Measurements from ENCODE around the gene RCVRN. TPM values are rescaled to one million over a fixed set of nuclear protein-coding genes. Genes with fewer than 3 reads are reported as not detected.

Gene RCVRN
- total and polyA plus RNA-seq, 2 of the 4 experiments (the other 2 are of a cell fraction), result not detected

- dilution Hi-C loops (cut with HindIII; ENCODE audit: low sequenced_read_pairs, unreplicated experiment) (no loop called here), in situ Hi-C loops (cut with MboI; ENCODE audit: low sequenced_read_pairs) (no loop called here), intact Hi-C loops (cut with micrococcal nuclease) (no loop called here)
- ChIA-PET POLR2A (ENCODE audit: unreplicated experiment) (no interaction called here), CTCF (no interaction called here)
- Histone ChIP-seq H3K36me3 (ENCODE audit: control insufficient read depth, insufficient read depth, low read length) (no peaks in the 10 kb centered on the region), H3K23ac (ENCODE audit: low read depth, low read length) (no peak overlapping the region), H2BK5ac (ENCODE audit: low read depth, low read length, poor library complexity, severe bottlenecking) (no peak overlapping the region), H2BK20ac (ENCODE audit: low read depth, low read length) (no peak overlapping the region), H3K14ac (replicated peaks; ENCODE audit: low read depth, low read length) (no peak overlapping the region), H3K4me1 (ENCODE audit: control insufficient read depth, insufficient read depth, low read length) (peaks cover 6% of the 10 kb centered on the region), H3K9me3 (ENCODE audit: control insufficient read depth, insufficient read depth, low read length) (no peaks in the 10 kb centered on the region), H4K91ac (ENCODE audit: insufficient read depth, low read depth, low read length) (no peak overlapping the region), H3K4me2 (ENCODE audit: low read depth, low read length) (no peak overlapping the region), H2AFZ (replicated peaks; ENCODE audit: low read length, poor library complexity) (no peak overlapping the region), H2BK15ac (ENCODE audit: low read depth, low read length) (no peak overlapping the region), H2AK5ac (ENCODE audit: low read depth, low read length) (no peak overlapping the region), H3K27ac (ENCODE audit: insufficient read depth, low read length) (no peak overlapping the region), H4K8ac (ENCODE audit: low read depth in 2 of 2, low read length in 2 of 2) (no peak overlapping the region), H4K5ac (ENCODE audit: low read depth, low read length) (no peak overlapping the region), H3K18ac (ENCODE audit: low read depth, low read length) (no peak overlapping the region), H3K9me1 (ENCODE audit: insufficient read depth, low read length) (no peaks in the 10 kb centered on the region), H3K4ac (ENCODE audit: low read depth, low read length) (no peak overlapping the region), H4K20me1 (ENCODE audit: insufficient read depth, low read length) (no peaks in the 10 kb centered on the region), H3K9ac (ENCODE audit: low read depth, low read length) (no peak overlapping the region), H3K27me3 (ENCODE audit: control insufficient read depth, insufficient read depth, low read length) (no peaks in the 10 kb centered on the region; the same call in 1 of the 2 replicates), H2BK120ac (ENCODE audit: low read depth, low read length) (no peak overlapping the region), H3K4me3 (ENCODE audit: insufficient read depth, low read depth, low read length) (no peak overlapping the region), H3K56ac (ENCODE audit: extremely low read depth, insufficient read depth, low read length) (no peak overlapping the region), H3K79me1 (ENCODE audit: low read depth in 1 of 2, low read length in 2 of 2) (no peaks in the 10 kb centered on the region), H2AK9ac (replicated peaks; ENCODE audit: low read depth, low read length, poor library complexity) (no peak overlapping the region)
- TF ChIP-seq RAD21 (IDR thresholded peaks at IDR 0.05; ENCODE audit: low read length) (no peak), USF2 (IDR thresholded peaks at IDR 0.05; ENCODE audit: low read depth, low read length) (no peak), CEBPB (IDR thresholded peaks at IDR 0.05; ENCODE audit: low read depth, low read length) (peak; percentile 62)
- no peak for DNase-seq
- no peak for ATAC-seq (ENCODE audit: low read depth)
- BruUV-seq (replicated peaks), result no TSS peak
These were observed 9.1 kb downstream of the RCVRN start for GRCh38 chr17:9895923-9896322.

Measured in IMR-90 (cell line).